Head of caudate nucleus (tissue), 42 donors: ENCODE data around the gene CYTH4.
"Not testable (repeated sequence)": the region's sequence is repeated elsewhere in the genome, so short reads cannot be mapped to it uniquely, and the experiment has no call there.

ENCODE experiments used
- DNase-seq, 42 donors: peaks; one replicate each; pipeline versions ENCODE4 v3.0.0 to v3.0.0-alpha.2; 2020 to 2021; ENCODE audit warnings: mixed read lengths in 7 of 42
- intact Hi-C: fragments of 100-400 bp; cut with DNase I; formaldehyde crosslinking; loops from one replicate; pipeline ENCODE4 v1.15.0; 2022

CYTH4 gene

DNA sequence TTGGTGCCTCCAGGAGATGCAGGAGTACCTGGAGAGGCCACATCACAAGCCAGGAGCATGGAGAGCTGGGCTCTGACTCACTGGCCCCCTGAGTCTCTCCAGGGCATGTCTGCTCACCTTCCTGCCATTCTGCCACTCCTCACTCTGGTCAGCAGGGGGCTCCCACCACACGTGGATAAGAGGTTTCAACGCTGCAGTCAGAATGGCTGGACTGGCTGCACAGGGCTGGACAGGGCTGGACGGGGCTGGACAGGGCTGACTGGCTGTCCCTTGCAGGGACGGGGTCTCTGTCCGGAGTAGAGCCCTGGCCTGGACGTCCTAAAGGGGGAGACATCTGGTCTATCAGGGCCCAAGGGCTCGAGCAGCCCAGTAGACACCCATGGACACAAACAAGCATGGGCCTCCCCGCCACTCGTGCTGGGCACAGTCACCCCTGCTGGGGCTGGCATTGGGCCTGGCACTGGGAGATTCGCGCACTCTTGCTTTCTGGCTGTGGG is 34.6 kb downstream of the CYTH4 start:
- peak; percentile 41 to 89 (median 76) for DNase-seq
- intact Hi-C loops = loop anchor here (5.0 kb wide), 1 partner anchor 140 kb away; no protein-coding TSS in a partner anchor

DNA sequence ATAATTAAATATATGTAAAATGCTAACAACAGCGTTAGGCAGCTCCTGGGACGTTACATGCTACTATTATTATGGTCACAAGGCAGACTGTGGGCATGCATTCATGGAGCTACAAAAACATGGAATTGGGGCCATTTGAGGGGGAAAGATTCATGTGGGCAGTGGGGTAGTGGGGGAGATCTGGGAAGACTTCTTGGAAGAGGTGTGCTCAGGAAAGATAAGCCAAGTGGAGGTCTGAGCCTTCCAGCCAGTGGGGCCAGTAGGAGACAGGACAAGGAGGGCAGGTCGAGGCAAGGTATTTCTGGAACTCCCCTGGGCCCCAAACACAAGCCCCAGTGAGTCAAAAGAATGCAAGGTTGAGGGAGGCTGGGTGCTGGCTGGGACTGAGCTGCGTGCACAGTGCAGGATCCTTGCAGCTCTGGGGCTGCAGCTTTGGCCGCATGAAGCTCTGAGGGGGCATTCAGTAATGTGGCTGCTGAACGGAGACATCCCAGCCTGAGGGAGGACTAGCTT is 35.4 kb downstream of the CYTH4 start:
- DNase-seq = no peak
- intact Hi-C loops = loop anchor here (5.0 kb wide), 1 partner anchor 140 kb away; no protein-coding TSS in a partner anchor

DNA sequence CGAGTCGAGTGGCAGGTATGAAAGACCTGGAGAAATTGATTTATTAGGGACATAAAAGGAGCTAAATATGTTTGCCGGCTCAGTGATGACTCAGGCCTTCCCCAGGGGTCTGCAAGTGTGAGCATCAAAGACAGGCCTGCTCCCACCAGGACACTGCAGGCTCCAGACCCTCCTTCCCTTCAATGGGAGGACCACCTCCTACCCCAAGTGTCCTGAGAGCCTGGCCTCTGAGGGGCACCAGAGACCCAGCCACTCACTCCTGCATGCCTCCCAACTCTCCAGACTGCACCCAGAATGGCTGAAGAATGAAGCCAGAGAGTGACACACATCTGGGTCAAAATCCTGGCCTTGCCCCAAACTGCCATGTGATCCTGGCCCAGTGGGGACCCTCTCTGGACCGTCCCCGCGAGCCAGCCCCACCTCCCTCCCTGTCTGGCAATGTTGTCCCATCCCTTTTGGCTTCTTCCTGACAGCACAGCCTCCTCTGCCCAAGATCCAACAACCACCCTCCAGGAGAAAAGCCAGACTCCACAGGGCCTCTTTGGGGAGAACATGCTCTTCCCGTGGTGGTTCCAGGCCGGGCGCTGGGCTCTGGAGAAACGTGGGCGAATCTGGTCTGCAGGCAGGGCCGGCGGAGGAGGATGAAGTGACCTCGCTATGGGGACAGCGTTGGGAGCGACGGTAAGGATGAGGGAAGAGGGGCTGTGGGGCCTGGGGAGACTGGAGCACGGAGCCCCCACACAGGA is 36.2 kb downstream of the CYTH4 start:
- no peak for DNase-seq
- intact Hi-C loops = loop anchor here (5.0 kb wide), 1 partner anchor 139 kb away; no protein-coding TSS in a partner anchor

DNA sequence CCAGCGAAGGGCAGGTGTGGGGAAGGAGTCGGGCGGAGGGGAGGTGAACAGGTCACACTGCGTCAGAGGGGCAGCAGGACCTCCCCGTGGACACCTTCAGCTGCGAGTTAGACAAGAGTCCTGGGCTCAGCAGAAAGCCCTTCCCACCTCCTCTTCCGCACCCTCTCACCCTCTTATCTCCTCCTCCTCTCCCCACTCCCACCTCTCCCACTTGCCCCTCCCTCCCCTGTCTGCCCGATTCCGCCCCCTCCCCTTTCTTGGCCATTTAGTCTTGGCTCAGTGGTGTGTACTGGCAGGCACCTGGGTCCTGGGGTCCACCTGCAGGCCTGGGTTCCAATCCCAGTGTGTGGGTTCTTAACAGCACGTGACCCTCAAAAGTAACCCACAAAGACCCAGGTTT is 37.2 kb downstream of the CYTH4 start:
- intact Hi-C loops = loop anchor here (5.0 kb wide), 1 partner anchor 138 kb away; no protein-coding TSS in a partner anchor
- no peak for DNase-seq

DNA sequence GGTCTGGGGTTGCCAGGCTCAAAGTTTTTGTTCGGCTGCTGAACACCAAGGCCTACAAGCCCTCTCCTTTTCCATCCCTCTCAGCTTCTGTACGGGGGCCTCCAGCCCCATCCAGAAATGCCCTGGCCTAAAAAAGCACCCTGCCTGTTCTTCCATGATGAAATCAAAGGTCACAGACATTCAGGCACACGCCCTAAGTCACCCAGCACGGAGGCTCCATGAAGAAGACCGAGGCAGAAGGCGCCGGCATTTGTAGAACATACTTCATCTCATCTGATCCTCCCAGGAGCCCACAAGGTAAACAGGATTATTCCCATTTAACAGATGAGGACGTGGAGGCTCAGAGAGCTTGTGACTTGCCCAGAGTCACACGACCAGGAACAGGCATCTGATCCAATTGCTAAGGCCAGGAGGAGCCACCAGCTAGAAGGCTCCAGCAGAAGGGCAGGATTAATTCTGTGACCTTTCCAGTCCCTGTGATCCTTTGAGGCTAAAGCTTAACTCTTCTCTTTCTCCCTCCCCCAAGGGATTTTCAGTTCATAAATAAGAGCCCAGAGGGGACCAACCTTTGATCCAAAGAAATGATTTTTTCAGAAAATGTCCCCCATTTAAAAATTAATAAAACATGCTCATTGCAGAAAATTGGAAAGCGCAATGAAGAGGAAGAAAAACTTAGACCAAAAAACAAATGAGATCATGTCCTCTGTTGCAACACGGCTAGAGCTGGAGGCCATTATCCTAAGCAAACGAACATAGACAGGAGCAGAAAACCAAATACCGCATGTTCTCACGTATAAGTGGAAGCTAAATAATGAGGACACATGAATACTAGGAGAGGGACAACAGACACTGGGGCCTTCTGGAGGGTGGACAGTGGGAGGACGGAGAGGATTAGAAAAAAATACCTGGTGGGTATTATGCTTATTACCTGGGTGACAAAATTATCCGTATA is 38.7 kb downstream of the CYTH4 start:
- intact Hi-C loops = no loop called here
- no peak for DNase-seq

DNA sequence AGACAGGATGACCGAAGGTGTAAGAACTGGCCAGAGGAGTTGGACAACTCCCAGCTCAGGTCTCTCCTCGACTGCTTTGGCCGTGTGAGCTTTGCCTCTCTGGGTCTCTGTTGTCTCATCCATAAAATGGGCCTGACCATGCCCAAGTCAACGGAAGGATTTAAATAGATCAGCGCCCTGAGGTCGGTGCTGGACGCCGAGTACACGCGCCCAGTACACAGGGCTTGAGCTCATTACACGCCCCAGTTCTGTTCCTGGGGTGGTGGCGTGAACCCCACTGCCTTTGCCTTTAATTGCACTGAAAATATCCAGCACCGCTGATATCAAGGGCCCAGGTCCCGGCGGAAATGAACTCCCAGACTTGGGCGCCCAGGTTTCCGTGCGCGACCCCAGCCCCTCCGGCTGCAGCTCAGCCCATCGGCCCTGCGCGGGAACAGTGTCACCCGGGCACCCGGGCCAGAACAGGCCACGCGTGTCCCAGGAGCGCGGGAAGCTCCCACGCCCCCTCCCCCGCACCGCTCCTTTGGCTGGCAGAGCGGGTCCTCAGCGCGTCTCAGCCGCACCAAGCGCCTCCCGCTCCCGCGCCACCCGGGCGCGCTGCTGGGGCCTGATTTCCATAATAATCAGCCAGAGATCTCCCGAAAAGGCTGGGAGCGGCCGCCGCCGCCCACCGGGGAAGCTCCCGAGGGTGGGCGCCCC is 42.2 kb downstream of the CYTH4 start:
- intact Hi-C loops = no loop called here
- peak in 33 of 42 donors; percentile 18 to 77 (median 48) for DNase-seq

DNA sequence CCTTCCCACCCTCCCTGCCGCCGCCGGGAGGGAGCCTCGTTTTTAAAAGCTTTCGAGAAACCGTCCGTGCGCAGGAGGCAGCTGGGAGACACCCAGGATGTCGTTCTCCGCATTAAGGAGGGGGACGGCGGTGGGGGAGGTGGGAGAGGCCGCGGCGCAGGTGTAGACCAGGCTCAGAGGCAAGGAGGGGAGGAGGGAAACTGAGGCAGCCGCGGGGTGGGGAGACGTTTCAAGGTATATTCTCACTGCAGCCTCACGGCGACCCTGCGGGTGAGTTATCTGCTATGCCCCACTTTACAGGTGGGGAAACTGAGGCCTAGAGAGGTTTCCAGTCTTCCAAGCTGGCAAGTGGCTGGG is 42.7 kb downstream of the CYTH4 start:
- DNase-seq = peak in 1 of 42 donors; percentile 44
- intact Hi-C loops = no loop called here

DNA sequence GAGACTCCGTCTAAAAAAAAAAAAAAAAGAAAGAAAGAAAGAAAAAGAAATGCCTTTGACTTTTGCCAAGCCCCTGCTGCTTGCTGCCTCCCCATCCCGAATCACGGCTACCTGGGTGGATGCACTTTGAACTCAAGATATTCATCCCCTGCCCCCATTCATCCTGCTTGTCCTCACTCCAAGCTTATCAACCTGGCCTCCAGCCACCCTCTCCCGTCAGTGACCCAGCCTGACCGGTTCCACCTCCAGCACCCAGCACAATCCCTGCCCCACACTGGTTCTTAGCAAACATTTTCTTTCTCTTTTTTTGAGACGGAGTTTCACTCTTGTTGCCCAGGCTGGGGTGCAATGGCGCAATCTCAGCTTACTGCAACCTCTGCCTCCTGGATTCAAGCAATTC is 44.4 kb downstream of the CYTH4 start:
- no peak for DNase-seq
- intact Hi-C loops = no loop called here

DNA sequence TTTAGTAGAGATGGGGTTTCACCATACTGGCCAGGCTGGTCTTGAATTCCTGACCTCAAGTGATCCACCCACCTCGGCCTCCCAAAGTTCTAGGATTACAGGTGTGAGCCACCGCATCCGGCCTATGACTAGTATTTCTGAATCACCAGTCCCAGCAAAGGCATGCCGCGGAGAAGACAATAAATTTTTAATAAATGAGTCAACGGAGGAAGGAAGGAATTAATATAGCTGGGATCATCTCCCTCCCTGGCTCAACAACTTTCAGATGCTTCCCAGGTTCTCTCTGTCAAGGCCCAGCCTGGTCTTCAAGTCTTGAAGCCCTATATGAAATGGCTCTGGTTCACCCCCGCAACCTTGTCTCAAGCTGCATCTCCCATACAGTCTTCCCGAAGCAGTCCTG is 45.7 kb downstream of the CYTH4 start:
- intact Hi-C loops = no loop called here
- no peak for DNase-seq

DNA sequence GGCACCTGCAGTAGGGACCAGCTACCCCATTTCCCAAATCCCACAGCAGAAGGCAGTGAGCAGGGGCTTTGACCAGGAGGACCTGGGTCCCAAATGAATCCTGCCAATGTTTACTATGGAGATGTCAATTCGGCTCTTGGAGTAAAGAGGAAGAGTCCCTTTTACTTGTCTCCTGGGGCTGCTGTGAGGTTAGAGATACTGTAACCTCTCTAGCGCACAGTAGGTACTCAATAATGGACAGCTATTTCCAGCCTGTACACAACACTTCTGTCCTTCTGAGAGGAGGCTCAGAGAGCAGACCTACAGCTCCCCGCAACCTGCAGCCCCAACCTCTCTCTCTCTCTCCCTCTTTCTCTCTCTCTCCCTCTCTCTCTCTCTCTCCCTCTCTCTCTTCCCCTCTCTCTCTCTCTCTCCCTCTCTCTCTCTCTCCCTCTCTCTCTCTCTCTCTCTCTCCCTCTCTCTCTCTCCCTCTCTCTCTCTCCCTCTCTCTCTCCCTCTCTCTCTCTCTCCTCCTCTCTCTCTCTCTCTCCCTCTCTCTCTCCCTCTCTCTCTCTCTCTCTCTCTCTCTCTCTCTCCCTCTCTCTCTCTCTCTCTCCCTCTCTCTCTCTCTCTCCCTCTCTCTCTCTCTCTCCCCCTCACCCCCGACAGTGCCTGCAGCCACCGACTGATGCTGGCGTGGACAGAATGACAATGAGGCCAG is 46.4 kb downstream of the CYTH4 start:
- DNase-seq = peak in 2 of 42 donors; percentile 23 to 32
- intact Hi-C loops = not testable (repeated sequence)

DNA sequence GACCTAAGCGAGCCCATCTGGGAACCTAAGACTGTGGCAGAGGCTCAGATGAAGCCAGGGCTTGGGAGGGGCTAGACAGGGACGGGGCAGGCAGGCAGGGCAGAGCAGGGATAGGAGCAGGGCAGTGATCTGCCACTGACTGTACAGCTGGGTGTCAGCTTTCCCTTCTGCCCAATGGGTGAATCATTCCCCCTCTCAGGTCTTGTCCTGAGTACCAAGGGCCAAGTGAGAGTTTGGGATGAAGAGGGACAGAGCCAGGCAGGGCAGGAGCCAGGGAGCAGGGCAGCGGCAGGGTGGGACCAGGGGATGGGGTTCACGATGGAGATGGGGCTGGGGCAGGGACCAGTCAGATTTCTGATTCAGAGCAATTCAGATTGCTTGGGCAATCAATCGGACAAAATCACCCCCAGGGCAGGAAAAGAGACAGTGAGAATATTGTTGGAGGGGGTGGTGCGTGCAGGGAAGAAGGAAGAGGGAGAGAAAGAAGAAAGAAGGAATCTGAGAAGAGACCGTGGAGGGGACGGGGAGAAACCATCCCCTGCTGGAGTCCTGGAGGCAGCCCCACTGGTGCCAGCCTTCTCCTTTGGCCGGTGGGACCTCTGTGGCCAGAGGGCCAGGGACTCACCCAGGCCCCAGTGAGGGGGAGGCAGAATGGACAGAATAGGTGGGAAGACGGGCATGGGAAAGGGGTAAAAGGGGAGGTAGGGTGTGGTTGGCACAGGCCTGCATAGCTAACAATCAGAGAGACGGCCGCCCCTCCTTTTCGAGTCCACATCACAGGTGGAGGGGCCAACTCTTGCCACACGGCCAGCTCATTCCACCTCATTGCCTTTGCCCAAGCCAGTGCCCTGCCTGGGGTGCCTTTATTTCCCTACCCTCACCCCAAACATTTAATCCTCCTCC is 47.2 kb downstream of the CYTH4 start:
- intact Hi-C loops = no loop called here
- peak in 3 of 42 donors; percentile 22 to 38 (median 33) for DNase-seq

DNA sequence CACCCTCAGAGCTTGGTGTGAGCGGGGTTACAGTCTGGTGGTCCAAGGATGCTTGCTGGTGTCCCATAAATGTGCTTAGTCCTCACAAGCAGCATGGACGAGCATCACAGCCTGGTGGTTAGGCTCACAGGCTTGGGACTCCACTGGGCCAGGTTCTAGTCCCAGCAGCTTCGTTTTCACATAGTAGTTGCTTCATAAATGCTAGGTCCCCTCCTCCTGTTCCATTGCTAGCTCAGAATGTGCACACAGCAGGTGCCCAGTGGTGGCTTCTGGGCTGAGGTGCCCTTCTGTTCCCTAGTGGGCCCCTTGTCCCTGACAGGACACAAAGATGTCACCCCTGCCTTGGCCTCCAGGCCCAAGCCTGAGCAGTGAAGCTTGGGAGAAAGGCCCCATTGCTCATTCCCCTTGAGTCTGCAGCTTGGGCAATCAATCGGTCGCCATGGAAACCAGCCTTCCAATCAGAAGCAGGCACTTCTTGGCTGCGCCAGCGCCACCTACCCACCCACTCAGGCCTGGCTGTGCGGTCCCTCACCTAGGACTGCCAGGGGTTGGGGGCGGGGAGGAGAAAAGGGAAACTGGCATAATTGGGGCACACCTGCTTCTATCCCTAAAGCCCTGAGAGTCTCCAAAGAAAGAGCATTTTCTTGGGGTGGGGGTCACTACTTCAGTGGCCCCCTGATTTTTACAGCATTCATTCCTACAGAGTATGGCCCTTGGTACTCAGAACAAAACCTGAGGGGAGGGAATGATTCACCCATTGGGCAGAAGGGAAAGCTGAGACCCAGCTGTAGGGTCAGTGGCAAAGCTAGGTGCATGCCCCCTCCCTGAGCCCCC is 48.1 kb downstream of the CYTH4 start:
- intact Hi-C loops = no loop called here
- peak; percentile 65 to 96 (median 84) for DNase-seq

DNA sequence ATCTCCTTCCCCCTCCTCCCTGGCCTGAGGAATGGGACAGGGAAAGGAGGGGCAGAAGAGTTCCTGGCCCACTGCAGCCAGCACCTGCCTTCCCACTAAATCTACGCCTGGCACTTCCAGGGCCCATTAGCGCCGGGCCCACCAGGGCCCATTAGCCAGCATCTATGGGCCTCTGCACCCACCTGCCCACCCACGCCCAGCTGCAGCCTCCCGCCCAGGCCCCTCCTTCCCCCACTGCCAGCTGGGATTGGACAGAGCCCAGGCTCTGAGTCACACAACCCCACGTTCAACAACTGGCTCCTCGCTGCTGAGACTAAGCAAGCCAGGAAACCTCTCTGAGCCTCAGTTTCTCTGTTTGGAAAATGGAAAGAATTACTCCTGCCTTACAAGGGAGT is 48.7 kb downstream of the CYTH4 start:
- peak in 11 of 42 donors; percentile 23 to 52 (median 34) for DNase-seq
- intact Hi-C loops = no loop called here

DNA sequence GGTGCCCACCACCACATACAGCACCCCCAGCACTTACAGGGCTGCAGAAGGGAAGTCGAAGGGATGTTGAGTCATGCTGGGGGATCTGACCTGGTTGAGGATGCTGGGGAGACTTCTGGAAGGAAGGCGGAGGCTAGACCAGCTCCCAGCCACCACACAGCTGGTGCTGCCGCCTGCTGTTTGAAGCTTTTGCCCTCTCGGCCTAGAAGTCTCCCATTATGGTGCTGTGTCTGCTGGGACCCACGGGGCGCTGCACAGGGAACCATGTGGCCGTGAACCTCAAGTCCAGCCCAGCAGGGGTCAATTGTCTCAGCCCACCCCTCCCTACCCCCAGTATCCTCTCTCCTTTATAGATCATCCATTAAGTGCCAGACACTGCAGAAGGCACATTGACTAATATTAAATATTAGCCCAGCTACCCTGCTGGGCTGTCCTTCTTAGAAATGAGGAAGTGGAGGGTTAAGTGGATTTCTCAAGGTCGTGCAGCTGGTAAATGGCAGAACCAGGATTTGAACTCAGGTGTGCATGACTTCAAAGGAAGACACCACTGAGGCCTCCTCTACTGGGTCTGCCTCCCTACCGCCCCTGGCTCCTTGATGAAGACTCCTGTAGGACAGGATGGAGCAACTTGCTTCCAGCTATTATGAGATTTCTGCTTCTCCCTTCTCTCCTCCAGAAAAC is 49.7 kb downstream of the CYTH4 start:
- intact Hi-C loops = no loop called here
- no peak for DNase-seq

DNA sequence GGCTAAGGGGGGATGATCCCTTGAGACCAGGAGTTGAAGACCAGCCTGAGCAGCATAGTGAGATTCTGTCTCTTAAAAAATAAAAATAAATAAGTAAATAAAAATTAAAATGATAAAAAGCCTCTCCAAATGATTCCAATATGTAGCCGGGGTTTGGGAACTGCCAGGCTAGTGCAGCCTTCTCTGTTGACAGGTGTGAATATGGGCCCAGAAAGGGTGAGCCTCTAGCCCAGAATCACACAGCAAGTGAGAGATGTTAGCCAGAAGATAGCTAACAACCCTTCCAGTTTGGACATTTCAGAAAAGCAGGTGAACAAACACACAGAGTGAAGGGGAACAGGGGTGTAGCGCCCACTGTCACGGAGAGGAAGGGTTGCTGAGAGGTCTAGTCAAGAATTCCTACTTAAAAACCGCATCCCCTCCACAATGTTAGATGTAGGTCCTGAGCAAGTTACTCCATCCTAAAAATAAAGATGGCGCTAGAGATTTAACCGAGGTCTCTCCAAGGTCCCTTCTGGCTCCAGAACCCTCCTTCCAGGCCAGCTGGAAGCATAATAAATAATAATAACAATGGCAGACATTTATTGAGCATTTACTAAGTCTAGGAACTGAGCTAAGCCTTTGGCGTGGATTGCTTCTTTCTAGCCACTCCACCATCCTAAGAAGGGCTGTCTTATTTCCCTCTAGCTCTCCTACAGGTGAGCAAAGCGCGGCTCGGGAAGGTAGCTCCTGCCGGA is 51.6 kb downstream of the CYTH4 start:
- intact Hi-C loops = no loop called here
- DNase-seq = no peak
